Measurements from ENCODE around the gene SCGB1A1.
A peak's percentile ranks its signal among the peaks of the same experiment; 100 is the strongest.
"Not testable (repeated sequence)": the region's sequence is repeated elsewhere in the genome, so short reads cannot be mapped to it uniquely, and the experiment has no call there.

SCGB1A1 gene, protein sequence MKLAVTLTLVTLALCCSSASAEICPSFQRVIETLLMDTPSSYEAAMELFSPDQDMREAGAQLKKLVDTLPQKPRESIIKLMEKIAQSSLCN

DNA sequence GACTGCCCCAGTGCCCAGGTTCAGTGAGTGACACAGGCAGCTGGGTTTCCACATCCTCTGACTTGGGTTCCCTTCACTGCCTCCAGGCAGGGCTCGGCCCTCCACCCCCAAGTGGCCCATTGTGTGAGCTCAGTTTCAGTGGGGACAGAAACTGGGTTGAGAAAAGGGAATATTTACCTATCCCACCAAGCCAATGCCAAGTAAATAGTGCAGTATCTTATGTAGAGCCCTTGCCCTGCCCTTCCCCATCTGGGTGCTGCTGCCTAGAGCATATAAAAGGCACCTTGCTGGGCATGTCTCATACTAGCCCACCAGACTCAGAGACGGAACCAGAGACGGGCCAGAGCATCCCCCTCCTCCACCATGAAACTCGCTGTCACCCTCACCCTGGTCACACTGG, at the start of gene SCGB1A1:
TSS of gene SCGB1A1 (plus strand) at position 301 of the 400 bp plus-strand sequence. CDS start at position 364, 63 bp downstream.
- no peak for DNase-seq

DNA sequence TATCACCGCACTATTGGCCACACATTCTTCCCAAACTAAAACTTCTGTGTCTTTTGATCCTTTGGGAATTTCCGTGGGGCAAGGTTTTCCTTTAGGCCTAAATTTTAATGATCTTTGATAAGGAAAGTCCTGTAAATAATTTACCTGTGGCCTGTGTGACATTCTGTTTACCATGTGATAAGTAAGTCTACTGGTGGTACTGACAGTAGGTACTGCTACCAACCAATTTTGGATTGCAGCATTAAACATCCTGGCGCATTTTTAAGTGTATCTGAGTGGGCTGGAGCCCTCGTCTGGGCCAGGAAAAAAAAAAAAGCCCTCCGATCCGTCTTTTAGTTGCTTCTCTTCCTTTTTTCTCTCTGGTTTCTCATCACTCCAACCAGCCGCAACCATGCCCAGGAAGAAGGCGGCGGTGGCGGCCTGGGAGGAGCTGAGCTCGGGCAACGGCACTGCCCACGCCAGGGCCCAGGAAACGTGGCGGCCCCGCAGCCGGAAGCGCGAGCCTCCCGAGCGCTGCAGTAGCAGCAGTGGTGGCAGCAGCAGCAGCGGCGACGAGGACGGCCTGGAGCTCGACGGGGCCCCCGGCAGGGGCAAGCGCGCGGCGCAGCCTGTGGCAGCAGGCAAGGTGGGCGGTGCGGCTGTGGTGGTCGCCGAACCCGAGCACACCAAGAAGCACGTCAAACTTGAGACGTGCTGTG, 47.9 kb upstream of the SCGB1A1 start:
- DNase-seq, result no peak

- DNase-seq, result no peak
Observed at GRCh38 chr11:62372871-62373270, 46.0 kb upstream of the SCGB1A1 start.

DNA sequence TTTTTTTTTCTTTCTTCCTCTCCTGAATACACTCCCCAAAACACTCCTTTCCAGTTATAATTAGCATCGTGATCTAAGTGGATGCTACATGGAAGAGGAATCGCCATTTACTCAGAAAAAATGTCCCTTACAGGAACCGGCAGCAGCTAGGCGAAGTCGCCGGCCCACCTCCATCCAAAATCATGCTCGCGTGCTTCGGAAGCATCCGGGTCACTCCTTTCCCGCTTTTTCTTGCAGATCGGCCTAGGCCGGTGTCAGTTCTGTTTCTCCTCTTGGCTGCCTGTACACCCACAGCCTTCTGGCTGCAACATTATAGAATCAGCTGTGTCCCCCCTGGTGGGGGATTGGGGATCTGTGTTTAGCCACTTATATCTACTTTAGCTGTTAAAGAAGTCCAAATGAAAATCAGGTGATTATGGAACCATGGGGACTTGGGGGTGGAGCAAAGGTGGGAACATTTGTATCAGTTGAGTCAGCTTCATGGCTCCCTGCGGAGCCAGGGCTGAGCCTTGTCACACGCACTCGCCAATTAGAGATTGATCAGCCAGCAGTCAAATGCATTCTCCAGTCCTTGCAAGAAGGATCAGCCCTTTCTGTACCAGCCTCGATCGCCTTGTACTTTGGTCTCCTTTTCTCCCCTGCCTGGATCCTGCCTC, 45.2 kb upstream of the SCGB1A1 start:
- no peak for DNase-seq

GRCh38 chr11:62374801-62375200, 44.0 kb upstream of the SCGB1A1 start:
- no peak for DNase-seq

DNA sequence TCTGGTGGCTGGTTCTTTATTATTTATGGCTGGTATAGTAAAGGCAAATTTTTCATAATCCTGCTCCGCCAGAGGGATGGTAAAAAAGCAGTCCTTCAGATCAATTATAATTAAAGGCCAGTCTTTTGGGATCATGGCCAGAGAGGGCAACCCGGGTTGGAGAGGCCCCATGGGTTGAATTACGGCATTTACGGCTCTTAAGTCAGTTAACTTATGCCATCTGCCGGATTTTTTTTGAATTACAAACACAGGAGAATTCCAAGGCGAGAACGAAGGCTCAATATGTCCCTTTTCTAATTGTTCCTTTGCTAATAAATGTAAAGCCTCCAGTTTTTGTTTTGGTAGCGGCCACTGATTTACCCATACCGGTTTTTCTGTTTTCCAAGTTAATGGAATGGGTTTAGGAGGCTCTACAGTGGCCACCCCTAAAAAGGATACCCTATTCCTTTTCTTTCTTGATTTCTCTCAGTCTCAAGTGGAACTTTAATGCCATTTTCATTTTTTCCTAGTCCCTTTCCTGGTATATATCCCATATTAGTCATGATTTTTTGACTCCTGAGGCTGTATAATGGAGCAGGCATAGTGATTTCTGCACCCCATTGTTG, 40.3 kb upstream of the SCGB1A1 start:
- DNase-seq, result not testable (repeated sequence)

DNA sequence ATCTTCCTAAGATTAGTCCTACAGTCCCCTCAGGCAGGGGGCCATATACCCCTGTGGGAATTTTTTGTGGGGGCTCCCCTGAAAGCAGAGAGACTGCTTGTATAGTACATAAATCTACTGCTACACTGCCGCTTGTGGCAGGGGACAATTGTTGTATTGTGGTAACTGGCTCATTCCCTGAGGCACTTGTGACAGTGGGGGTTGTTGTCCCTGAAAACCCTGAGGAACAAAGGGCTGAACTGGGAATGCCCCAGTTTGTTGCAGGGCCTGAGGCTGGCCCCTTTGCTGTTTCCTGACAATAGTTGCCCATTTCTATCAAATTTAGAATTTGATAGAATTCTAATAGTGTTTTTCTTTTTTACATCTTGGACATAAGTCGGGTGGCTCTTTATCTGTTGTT, 39.2 kb upstream of the SCGB1A1 start:
- DNase-seq, result not testable (repeated sequence)

- DNase-seq, result peak; percentile 83
Observed at GRCh38 chr11:62380821-62381245, 38.0 kb upstream of the SCGB1A1 start.

DNA sequence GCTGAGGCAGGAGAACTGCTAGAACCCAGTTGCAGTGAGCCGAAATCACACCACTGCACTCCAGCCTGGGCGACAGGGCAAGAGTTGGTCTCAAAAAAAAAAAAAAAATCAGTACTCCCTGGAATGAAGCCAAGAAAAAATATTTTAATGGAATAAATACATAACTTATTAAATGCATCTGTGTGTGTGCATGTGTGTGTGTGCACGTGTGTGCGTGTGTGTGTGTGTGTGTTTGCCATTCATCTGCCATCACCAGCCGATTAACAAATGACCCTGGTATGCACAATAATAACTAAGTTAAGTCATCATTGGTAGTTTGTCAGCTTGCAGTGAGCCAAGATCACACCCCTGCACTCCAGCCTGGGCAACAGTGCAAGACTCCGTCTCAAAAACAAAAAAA, 35.0 kb upstream of the SCGB1A1 start:
- DNase-seq, result no peak

- not testable (repeated sequence) for DNase-seq
Observed at GRCh38 chr11:62386083-62386482, 32.8 kb upstream of the SCGB1A1 start.

DNA sequence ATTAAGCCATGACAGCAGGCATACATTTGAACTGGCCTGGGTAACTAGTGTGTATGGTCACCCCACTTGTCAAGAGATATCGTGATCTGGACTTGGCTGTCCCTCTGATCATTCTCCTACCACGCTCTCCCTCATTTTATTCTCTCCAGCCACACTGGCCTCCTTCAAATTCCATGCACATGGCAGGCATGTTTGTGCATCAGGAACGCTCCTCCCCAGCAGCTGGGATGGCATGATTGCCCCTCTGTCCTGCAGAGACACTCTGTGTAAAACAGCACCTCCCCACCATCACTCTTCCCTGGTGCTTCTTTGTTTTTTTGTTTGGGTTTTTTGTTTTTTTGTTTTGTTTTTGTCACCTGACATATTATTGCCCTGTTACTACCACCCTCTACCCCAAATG, 31.5 kb upstream of the SCGB1A1 start:
- DNase-seq, result no peak

DNA sequence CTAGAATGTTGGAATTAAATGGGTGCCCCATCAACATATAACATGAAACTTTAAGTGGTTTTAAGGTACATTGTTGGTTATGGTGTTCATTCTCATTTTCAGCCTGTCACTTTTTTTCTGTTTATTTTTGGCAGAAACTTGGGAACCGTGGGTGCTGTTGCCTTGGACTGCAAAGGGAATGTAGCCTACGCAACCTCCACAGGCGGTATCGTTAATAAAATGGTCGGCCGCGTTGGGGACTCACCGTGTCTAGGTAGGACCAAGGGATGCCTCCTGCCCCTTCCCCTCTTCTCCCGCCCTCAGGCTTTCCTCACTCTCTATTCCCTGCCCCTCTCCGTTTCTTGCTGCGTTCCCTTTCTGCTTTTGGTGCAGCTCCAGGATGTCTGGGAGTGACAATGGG, 29.8 kb upstream of the SCGB1A1 start:
- DNase-seq, result no peak

DNA sequence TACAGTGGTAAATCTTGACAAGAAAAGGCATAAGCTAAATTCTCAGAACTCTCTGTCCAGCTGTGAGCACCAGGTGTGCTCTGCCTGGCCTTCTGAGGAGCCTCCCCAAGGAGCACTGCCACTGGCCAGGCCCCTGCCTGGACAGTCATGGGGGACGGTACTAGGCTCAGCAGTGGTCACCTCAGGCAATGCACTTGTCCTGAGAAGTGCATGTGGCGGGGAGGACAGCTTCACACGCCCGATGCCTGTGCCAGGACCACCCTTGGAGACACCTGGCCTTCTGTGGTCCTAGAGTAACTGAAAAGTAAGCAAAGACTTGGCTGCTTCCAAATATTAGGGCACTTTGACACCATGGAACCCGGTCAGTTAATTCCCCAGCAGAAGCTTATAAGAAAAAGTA, 28.6 kb upstream of the SCGB1A1 start:
- no peak for DNase-seq

DNA sequence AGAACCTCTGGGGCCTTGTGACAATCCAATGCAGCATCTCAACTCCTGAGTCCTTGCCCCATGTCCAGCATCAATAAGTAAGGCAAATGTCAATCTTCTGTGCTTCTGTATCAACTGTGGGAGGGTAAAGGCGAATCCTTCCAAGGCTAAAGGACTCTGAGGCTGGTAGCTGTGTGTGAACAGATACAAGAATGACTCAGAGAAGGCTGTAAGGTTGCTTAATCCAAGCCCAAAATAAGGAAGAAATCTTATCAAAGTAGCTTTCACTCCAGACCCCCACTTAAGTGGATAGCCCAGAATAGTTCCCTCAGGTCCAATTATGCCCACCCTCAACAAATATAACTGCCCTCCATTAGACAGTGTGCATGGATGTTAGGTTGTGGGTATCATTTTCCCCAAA, 28.1 kb upstream of the SCGB1A1 start:
- DNase-seq, result no peak

- DNase-seq, result no peak
Observed at GRCh38 chr11:62391642-62392425, 27.0 kb upstream of the SCGB1A1 start.

DNA sequence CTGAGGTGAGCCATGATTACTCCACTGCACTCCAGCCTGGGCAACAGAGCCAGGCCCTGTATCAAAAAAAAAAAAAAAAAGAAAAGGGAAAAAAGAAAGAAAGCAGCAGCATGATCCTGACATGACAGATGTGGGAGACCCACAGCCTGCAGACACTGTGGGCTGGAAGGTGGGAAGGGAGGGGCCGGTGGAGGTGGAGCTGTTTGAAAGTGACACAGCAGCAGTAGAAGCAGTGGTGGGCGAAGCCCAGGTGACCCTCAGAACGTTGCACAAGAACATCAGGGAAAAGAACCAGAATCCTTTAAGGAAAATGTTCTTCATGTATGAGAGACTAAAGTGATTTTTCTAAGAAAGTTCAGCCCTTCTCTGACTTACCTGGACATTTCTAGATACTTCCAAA, 26.3 kb upstream of the SCGB1A1 start:
- no peak for DNase-seq

DNA sequence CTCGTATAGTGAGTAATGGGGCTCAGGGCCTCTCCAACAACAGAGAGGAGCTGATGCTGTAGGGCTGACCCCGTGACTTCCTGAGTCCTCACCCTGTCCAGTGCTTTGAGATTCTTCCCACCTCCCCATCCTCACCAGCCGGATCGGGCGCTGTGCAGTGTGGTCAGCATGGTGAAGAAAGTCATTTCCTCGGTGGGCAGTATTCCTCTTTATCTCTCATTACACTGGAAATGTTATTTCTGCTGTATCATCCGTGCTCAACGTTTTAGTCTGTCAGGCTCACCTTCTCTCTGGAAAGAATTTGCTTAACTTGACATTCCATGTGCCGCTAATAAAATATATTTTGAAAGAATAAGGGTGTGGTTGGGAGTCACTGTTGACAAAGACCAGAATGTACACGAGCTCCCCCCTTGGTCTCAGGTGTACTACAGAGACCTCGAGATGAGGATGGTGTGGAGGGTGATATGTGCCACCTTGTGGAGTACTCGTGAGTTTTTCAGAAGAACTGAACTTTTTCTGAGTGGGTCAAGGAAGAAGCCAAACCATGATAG, 25.7 kb upstream of the SCGB1A1 start:
- no peak for DNase-seq

GRCh38 chr11:62393735-62394134, 25.1 kb upstream of the SCGB1A1 start:
- DNase-seq, result no peak

DNA sequence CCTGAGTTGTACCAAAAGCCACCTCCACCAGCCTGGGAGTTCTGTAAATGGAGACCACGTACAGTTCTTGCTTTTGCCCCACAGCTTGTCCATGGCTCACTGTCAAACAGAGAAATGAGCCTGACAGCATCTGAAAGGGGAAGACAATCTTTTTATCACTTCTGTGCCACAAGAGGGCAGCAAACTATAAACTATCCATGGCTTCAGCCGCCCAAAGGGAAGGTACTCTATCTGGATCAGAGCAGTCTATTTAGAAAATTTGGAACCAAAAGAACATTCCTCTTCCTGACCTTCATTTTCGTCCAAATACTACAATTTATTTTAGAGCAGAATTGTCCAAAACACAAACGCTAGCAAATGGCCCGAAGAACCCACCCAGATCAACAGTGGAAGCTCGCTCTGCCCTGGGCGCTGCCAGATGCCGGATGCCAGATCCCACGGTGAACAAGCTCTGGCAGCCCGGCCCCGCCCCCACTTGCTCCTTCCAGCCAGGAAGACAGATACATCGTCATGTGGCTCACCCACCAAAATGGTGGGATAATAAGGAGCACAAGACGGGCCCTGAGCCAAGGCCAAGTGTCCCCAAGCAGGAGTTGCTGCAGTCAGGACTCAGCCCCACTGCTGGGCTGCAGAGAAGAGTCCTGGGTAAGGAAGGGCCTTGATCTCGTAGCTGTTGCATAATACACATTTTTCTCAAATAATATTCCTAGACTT, 23.9 kb upstream of the SCGB1A1 start:
- peak; percentile 90 for DNase-seq

GRCh38 chr11:62395885-62396551, 22.8 kb upstream of the SCGB1A1 start:
- no peak for DNase-seq

All from retina (tissue), 1 donor.